Stimulated activated memory B cell treated with anti-CD40 and anti-IgM and Interleukin-4, amounts not matched to agents 10 μg/mL and 1 μg/mL and 100 μg/mL, for 72 hours (primary cell): ENCODE measurements around the gene SCAF8.
A peak's percentile ranks its signal among the peaks of the same experiment; 100 is the strongest.
"Not testable (repeated sequence)": the region's sequence is repeated elsewhere in the genome, so short reads cannot be mapped to it uniquely, and the experiment has no call there.

Source experiments
- ATAC-seq: fragments of 150-1000 bp; cut with Tn5 transposase; 2 replicates; pipeline ENCODE4 v1.10.0; 2021
- H3K27ac Mint-ChIP-seq: one replicate; pipeline ENCODE4 v1.8.0; 2022; ENCODE audit warnings: mild to moderate bottlenecking, mixed read lengths
- H3K27me3 Mint-ChIP-seq: one replicate; pipeline ENCODE4 v1.8.0; 2022; ENCODE audit warnings: mixed read lengths
- H3K36me3 Mint-ChIP-seq: one replicate; pipeline ENCODE4 v1.8.0; 2022; ENCODE audit warnings: mixed read lengths
- H3K4me1 Mint-ChIP-seq: one replicate; pipeline ENCODE4 v1.8.0; 2022; ENCODE audit warnings: mixed read lengths
- H3K4me3 Mint-ChIP-seq: one replicate; pipeline ENCODE4 v1.8.0; 2022; ENCODE audit warnings: mild to moderate bottlenecking, moderate library complexity, mixed read lengths
- H3K9me3 Mint-ChIP-seq: one replicate; pipeline ENCODE4 v1.8.0; 2022; ENCODE audit warnings: mixed read lengths

The SCAF8 gene, protein sequence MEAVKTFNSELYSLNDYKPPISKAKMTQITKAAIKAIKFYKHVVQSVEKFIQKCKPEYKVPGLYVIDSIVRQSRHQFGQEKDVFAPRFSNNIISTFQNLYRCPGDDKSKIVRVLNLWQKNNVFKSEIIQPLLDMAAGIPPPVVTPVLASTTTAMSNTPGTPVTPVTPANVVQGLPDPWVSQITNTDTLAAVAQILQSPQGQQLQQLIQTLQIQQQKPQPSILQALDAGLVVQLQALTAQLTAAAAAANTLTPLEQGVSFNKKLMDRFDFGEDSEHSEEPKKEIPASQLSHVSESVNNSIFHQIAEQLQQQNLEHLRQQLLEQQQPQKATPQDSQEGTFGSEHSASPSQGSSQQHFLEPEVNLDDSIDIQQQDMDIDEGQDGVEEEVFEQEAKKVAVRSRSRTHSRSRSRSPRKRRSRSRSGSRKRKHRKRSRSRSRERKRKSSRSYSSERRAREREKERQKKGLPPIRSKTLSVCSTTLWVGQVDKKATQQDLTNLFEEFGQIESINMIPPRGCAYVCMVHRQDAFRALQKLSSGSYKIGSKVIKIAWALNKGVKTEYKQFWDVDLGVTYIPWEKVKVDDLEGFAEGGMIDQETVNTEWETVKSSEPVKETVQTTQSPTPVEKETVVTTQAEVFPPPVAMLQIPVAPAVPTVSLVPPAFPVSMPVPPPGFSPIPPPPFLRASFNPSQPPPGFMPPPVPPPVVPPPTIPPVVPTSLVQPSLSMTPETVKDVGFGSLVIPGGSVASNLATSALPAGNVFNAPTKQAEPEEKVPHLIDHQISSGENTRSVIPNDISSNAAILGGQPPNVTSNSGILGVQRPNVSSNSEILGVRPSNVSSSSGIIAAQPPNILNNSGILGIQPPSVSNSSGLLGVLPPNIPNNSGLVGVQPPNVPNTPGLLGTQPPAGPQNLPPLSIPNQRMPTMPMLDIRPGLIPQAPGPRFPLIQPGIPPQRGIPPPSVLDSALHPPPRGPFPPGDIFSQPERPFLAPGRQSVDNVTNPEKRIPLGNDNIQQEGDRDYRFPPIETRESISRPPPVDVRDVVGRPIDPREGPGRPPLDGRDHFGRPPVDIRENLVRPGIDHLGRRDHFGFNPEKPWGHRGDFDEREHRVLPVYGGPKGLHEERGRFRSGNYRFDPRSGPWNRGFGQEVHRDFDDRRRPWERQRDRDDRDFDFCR (N-terminal part only)

DNA sequence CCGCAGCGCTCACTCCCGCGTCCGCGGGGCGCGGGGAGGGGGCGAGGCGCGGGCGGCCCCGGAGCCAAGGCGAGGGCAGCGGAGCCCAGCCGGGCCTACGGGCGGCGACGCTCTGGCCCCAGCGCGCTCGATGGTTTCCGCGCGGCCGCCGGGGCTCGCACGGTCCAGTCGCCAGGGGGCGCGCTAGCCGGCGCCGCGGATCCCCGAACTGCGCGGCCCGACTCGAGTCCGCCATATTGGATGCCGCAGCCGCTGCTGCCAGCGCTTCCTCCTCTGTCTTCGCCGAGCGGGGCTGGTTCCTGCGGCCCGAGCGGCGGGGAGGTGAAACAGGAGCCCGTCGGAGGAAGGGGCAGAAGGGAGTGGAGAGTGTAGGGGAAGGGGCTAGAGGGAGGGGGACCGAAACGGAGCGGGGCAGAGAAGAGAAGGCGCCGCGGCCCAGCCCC, at the start of gene SCAF8:
Gene SCAF8, plus strand, starts transcription at position 234 of the 443 bp plus-strand sequence. CDS start 485 bp downstream, outside the sequence.
- Mint-ChIP-seq H3K27me3 (no peaks in the 10 kb centered on the region), H3K4me3 (peak within 1 kb of the TSS; percentile 93), H3K36me3 (peaks cover 6% of the 10 kb centered on the region), H3K9me3 (no peaks in the 10 kb centered on the region), H3K27ac (peak within 1 kb of the TSS; percentile 99), H3K4me1 (peaks cover 42% of the 10 kb centered on the region)
- ATAC-seq = peak; percentile 92

DNA sequence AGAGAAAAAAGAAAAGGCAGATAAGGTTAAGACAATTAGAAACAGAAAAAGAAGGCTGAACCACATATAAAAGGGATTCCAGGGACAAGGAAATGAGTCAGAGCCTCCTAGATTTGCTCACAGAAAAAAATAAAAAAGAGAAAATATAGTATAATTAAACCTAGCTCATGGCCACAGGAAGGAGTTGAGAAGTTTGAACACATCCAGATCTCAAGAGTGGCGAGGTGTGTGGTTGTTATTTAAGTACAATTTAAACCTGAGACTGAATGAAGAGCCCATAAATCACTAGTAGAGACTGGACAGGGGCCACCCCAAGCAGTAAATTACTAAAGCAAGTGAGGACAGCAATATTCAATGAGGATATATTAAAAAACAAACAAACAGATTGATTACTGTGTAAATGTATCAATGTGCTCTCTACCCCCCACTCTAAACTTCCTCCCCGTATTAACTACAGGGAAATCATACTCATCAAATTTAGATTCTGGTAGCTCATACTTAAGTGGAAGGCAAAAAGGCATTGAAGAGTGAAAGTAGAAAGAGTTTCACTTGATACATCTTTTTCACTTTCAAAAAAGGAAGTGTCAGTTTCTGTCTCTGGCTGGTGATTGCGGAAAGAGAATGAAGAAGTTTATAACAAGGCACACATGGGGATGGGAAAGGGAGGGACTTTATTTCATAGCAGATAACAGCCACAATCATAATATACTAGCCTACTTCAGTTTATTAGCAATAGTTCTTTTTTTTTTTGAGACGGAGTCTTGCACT, 49.3 kb upstream of the SCAF8 start:
- peak; percentile 86 for ATAC-seq
- Mint-ChIP-seq H3K9me3 (no peaks in the 10 kb centered on the region), H3K4me3 (peak overlapping the region; percentile 32), H3K4me1 (peaks cover 22% of the 10 kb centered on the region), H3K27ac (peak overlapping the region; percentile 77), H3K36me3 (no peaks in the 10 kb centered on the region), H3K27me3 (no peaks in the 10 kb centered on the region)

DNA sequence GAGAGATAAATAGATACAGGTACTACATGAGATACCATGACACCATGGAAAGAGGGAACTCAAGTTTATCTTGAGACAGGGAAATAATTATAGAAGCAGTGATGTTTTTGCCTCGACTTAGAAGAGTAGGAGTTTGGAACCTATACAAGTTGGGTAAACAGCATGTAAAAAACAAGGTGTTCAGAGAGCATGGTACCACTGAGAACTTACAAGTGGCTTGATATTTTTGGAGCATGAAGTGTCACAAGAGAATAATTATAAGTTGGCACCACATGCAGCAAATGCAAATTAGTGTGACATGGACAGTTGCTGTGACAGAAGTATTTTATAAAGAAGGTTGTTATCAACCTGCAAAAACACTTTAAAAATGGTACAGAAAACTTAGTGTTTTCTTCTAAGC, 47.1 kb upstream of the SCAF8 start:
- no peak overlapping the region for H3K4me3 Mint-ChIP-seq
- no peaks in the 10 kb centered on the region for H3K36me3 Mint-ChIP-seq
- H3K9me3 Mint-ChIP-seq = no peaks in the 10 kb centered on the region
- no peak overlapping the region for H3K27ac Mint-ChIP-seq
- no peak for ATAC-seq
- H3K4me1 Mint-ChIP-seq = peaks cover 22% of the 10 kb centered on the region
- H3K27me3 Mint-ChIP-seq = no peaks in the 10 kb centered on the region

DNA sequence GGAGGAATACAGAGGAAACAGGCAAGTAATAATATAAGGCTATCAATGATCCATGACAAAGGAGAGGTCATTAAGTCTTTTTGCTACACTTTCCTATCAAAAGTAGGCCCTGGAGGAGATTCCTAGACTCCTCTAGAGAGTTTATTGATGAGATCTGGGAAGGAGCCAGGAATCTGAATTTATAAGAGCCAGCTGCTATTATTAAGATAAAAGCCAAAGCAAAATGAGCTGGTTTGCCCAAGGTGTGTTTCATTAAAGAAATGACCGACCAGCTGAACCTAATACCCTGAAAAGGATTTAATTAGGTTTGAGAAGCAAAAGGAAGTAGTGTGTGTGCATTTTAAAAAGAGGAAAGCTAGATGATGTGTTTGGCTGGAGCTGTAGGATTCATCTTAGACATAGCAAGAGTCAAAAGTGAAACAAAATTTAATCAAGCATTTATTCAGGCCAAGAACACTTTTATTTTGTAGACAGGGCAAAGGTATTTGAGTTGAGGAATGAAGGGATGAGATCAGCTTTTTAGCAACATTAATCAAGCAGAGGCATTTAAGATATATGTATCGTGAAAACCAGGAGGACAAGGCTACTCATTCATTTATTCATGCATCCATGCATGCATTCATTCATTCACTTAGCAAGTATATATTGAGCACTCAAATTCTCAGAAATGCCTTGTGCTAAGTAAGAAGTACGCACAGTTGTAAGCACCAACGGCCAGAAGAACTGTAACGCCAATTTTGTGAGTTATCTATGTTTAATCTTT, 43.5 kb upstream of the SCAF8 start:
- H3K36me3 Mint-ChIP-seq = no peaks in the 10 kb centered on the region
- no peaks in the 10 kb centered on the region for H3K4me1 Mint-ChIP-seq
- no peak for ATAC-seq
- peak overlapping the region; percentile 12 for H3K27ac Mint-ChIP-seq
- no peaks in the 10 kb centered on the region for H3K27me3 Mint-ChIP-seq
- no peak overlapping the region for H3K4me3 Mint-ChIP-seq
- H3K9me3 Mint-ChIP-seq = no peaks in the 10 kb centered on the region

DNA sequence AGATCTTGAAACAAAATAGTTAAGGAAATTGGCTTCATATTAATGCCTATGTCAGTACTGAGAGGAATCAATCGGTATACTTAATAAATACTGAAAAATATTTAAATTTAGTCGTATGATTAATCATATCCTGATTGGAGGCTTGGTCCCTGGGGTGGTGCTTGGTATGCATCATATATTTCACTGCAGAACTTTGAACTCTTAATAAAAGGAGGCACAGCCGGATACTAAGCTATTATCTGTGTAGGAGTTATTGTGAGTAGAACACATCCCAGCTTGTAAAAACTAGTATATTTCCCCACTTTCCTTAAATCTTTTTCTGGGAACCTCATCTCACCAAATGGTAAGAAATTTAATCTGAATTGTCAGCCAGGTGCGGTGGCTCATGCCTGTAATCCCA, 42.4 kb upstream of the SCAF8 start:
- Mint-ChIP-seq H3K27ac (no peak overlapping the region), H3K4me3 (no peak overlapping the region), H3K27me3 (no peaks in the 10 kb centered on the region), H3K4me1 (no peaks in the 10 kb centered on the region), H3K36me3 (no peaks in the 10 kb centered on the region), H3K9me3 (no peaks in the 10 kb centered on the region)
- no peak for ATAC-seq

DNA sequence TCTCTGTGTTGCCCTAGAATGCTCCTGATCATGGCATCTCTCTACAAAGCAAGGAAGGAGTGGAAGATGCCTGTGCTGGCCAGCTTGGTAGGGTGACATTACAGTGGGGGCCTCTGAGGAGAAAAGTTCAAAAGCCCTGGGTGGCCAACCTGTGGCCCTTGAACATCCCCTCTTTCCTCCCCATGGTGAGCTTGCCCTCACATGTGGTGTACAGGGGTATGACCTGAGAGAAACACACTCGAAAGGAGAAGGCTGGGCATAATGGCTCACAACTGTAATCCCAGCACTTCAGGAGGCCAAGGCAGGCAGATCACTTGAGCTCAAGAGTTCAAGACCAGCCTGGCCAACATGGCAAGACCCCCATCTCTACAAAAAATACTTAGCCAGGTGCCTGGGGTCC, 36.6 kb upstream of the SCAF8 start:
- Mint-ChIP-seq H3K27ac (no peak overlapping the region), H3K4me3 (no peak overlapping the region), H3K27me3 (peaks cover 4% of the 10 kb centered on the region), H3K36me3 (no peaks in the 10 kb centered on the region), H3K4me1 (no peaks in the 10 kb centered on the region), H3K9me3 (no peaks in the 10 kb centered on the region)
- no peak for ATAC-seq

DNA sequence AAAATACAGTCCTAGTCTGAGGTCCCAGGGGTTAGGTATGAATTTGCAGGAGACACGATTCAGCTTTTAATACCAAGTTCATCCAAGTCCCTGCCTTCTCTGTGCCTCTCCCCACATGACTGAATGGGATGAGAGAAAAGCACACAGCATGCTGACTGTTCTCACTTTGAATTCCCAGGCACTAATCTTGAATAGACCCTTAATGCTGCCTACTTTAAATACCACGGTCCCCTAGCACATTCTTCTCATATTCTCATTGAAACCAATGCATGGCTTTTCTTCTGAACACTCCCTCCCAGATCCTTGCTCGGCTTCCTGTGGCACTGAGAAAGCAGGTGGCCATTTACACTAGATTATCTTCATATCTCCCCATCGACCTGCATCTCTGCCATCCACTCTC, 30.1 kb upstream of the SCAF8 start:
- Mint-ChIP-seq H3K9me3 (no peaks in the 10 kb centered on the region), H3K4me1 (no peaks in the 10 kb centered on the region), H3K27me3 (peaks cover 9% of the 10 kb centered on the region), H3K27ac (no peak overlapping the region), H3K4me3 (no peak overlapping the region), H3K36me3 (no peaks in the 10 kb centered on the region)
- ATAC-seq = no peak

DNA sequence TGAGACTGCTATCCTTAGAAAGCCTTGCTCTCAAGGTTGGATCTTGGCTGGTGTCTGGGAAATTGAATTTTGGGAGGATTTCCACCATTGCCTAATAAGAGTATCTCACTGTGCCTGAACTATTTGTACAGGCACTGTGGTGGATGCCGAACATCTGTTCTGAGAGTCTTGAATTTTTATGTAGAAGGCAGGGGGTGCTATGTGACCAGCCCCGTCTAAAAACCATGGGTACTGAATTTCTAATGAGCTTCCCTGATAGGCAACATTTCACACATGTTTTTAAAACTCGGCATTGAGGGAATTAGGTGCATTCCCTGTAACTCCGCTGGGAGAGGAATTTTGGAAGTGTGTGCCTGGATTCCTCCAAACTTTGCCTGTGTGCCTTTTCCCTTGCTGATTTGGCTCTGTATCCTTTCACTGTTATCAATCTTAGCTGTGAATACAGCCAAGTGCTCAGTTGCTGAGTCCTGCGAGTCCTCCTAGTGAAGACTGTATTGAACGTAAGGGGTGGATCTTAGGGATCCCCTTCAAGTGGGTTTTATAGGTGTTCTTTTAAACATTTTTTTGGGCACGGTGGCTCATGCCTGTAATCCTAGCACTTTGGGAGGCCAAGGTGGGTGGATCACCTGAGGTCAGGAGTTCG, 27.6 kb upstream of the SCAF8 start:
- no peak overlapping the region for H3K4me3 Mint-ChIP-seq
- no peaks in the 10 kb centered on the region for H3K4me1 Mint-ChIP-seq
- ATAC-seq = no peak

DNA sequence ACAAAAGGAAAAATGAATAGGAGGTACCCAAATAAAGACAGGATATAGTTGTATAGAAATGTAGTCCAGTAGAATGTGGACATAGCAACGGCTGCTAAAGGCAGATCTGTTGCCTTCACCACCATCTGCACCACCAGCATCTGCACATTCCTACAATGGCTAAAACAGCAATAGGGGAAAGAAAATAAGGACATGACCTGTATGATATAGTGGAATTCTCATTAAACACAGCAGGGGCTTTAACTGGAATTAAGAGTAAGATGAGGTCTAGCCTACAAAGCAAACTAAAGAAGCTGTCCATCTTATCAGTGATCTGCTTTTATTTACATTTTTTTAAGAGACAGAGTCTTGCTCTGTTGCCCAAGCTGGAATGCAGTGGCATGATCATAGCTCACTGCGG, 26.8 kb upstream of the SCAF8 start:
- no peak overlapping the region for H3K4me3 Mint-ChIP-seq

More for the DNA sequence above, 27.6 kb upstream of the SCAF8 start:
- no peak overlapping the region for H3K27ac Mint-ChIP-seq
- no peaks in the 10 kb centered on the region for H3K9me3 Mint-ChIP-seq
- H3K27me3 Mint-ChIP-seq = peaks cover 9% of the 10 kb centered on the region
- no peaks in the 10 kb centered on the region for H3K36me3 Mint-ChIP-seq

DNA sequence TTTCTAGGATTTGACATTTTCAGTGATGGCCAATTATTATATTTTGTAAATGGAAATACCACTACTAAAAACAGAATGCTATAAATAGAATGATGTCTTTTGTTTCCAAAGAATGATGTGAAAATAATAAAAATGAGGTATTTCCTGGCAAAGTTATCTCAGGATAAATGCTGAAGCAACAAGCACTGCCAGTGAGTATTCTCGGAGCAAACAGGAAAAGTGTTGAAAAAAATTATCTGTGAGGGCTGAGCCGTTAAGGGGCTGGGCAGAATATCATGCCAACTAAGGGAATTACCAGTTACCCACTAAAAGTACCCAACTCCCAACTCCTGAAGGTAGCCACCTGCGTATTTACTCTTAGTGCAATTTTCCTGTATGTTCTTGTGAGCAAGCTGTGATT, 23.6 kb upstream of the SCAF8 start:
- H3K4me3 Mint-ChIP-seq = no peak overlapping the region
- H3K36me3 Mint-ChIP-seq = no peaks in the 10 kb centered on the region
- no peak overlapping the region for H3K27ac Mint-ChIP-seq
- H3K4me1 Mint-ChIP-seq = no peaks in the 10 kb centered on the region
- no peaks in the 10 kb centered on the region for H3K9me3 Mint-ChIP-seq
- no peak for ATAC-seq
- H3K27me3 Mint-ChIP-seq = no peaks in the 10 kb centered on the region

More for the DNA sequence above, 26.8 kb upstream of the SCAF8 start:
- H3K27ac Mint-ChIP-seq = no peak overlapping the region
- peaks cover 8% of the 10 kb centered on the region for H3K27me3 Mint-ChIP-seq
- H3K9me3 Mint-ChIP-seq = no peaks in the 10 kb centered on the region
- no peak for ATAC-seq
- H3K4me1 Mint-ChIP-seq = no peaks in the 10 kb centered on the region
- H3K36me3 Mint-ChIP-seq = no peaks in the 10 kb centered on the region

DNA sequence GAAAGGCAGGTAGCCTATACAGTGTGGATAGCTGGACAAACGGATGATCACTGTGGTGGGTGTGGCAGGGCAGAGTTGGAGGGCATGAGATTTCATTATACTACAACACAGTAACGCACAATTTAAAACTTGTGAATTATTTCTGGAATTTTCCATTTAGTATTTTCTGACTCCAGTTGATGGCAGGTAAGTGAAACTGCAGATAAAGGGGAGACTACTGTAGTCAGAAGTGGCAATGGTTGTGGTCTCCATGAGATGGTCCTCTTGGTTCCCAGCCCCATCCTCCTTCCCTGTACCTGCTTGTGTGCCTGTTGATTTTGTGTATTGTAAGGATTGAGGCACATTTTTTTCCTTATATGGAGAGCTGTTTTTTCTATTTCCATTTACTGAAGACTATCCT, 22.5 kb upstream of the SCAF8 start:
- no peak for ATAC-seq
- no peaks in the 10 kb centered on the region for H3K27me3 Mint-ChIP-seq
- H3K36me3 Mint-ChIP-seq = no peaks in the 10 kb centered on the region
- no peak overlapping the region for H3K4me3 Mint-ChIP-seq
- peaks cover 5% of the 10 kb centered on the region for H3K4me1 Mint-ChIP-seq
- H3K9me3 Mint-ChIP-seq = no peaks in the 10 kb centered on the region
- no peak overlapping the region for H3K27ac Mint-ChIP-seq

DNA sequence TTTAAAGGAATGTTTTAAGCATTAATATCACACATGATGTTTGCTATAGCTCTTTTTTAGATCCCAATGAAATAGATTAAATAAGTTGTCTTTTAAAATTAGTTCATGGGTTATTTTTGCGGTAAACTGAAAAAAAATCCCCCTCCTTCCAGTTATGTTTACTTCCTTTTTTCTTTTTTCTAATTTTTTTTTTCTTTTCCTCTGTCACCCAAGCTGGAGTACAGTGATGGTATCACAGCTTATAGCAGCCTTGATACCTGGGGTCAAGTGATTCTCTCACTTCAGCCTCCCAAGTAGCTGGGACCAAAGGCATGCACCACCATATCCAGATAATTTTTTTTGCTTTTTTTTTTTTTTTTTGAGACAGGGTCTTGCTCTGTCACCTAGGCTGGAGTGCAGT, 17.8 kb upstream of the SCAF8 start:
- H3K4me1 Mint-ChIP-seq = peaks cover 6% of the 10 kb centered on the region
- peaks cover 7% of the 10 kb centered on the region for H3K9me3 Mint-ChIP-seq

DNA sequence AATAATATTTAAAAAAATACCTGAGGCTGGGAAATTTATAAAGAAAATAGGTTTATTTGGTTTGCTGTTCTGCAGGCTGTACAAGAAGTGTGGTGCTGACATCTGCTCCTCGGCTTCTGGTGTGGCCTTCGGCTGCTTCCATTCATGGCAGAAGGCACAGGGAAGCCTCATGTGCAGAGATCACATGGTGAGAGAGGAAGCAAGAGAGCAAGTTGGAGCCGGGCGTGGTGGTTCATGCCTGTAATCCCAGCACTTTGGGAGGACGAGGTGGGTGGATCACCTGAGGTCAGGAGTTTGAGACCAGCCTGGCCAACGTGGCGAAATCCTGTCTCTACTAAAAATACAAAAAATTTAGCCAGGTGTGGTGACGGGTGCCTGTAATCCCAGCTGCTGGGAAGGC, 16.9 kb upstream of the SCAF8 start:
- H3K4me3 Mint-ChIP-seq, ATAC-seq, H3K27ac Mint-ChIP-seq, H3K27me3 Mint-ChIP-seq, H3K9me3 Mint-ChIP-seq, H3K4me1 Mint-ChIP-seq: not testable (repeated sequence)
- H3K36me3 Mint-ChIP-seq = peaks cover 10% of the 10 kb centered on the region

More for the DNA sequence above, 17.8 kb upstream of the SCAF8 start:
- Mint-ChIP-seq H3K36me3 (peaks cover 10% of the 10 kb centered on the region), H3K4me3 (no peak overlapping the region), H3K27ac (no peak overlapping the region), H3K27me3 (no peaks in the 10 kb centered on the region)
- no peak for ATAC-seq

DNA sequence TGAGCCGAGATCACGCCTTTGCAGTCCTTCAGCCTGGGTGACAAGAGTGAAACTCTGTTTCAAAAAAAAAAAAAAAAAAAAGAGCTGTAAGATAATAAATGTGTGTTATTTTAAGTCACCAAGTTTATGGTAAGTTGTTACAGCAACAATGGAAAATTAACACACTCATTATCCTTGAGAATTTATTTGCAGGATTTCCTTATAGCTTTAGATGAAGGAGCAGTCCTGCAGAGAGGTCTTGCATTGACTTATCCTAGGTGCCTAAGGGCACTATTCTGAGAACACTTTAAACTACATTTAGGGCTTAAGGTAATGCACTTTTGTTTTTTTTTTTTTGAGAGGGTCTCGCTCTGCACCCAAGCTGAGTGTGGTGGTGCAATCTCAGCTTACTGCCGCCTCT, 13.8 kb upstream of the SCAF8 start:
- peaks cover 8% of the 10 kb centered on the region for H3K27me3 Mint-ChIP-seq
- no peak overlapping the region for H3K4me3 Mint-ChIP-seq
- peaks cover 10% of the 10 kb centered on the region for H3K36me3 Mint-ChIP-seq
- peaks cover 6% of the 10 kb centered on the region for H3K4me1 Mint-ChIP-seq
- no peak for ATAC-seq
- no peak overlapping the region for H3K27ac Mint-ChIP-seq
- H3K9me3 Mint-ChIP-seq = peaks cover 7% of the 10 kb centered on the region
